ENCODE results near the gene RPS6KL1. TPM values are rescaled to one million over a fixed set of nuclear protein-coding genes. Genes with fewer than 3 reads are reported as not detected.

The RPS6KL1 gene
- total RNA-seq, 1 donor from 2014 or later = 6.1 TPM

DNA sequence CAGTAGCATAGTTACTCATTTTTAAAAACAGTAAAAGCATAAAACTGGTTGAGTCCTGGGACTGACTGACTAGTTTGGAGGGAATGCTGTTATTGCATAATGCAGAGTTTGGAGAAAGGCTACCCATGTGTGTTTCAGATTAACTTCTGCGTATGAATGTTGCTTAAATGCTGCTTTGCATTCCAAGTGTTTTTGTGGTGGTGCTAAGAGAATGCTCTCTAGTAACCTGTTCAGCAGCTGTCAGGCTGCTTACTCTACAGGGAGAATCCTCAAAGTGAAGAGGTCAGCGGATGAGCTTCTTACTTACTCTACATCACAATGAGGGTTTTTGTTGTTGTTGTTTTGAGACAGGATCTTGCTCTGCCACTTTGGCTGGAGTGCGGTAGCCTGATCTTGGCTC, 37.1 kb downstream of the RPS6KL1 start:
- DNase-seq (ENCODE audit: low read depth) (peak; percentile 40), FAIRE-seq (no peak)
- no peaks in the 10 kb centered on the region for H3K27me3 ChIP-seq (ENCODE audit: control insufficient read depth, insufficient read depth, low read length)
- peaks cover 4% of the 10 kb centered on the region for H3K36me3 ChIP-seq (ENCODE audit: control insufficient read depth, insufficient read depth, low read length)
- TF ChIP-seq, protein P1, sequence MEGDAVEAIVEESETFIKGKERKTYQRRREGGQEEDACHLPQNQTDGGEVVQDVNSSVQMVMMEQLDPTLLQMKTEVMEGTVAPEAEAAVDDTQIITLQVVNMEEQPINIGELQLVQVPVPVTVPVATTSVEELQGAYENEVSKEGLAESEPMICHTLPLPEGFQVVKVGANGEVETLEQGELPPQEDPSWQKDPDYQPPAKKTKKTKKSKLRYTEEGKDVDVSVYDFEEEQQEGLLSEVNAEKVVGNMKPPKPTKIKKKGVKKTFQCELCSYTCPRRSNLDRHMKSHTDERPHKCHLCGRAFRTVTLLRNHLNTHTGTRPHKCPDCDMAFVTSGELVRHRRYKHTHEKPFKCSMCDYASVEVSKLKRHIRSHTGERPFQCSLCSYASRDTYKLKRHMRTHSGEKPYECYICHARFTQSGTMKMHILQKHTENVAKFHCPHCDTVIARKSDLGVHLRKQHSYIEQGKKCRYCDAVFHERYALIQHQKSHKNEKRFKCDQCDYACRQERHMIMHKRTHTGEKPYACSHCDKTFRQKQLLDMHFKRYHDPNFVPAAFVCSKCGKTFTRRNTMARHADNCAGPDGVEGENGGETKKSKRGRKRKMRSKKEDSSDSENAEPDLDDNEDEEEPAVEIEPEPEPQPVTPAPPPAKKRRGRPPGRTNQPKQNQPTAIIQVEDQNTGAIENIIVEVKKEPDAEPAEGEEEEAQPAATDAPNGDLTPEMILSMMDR (IDR thresholded peaks at IDR 0.05; ENCODE audit: insufficient read depth, low read length, severe bottlenecking) = no peak
- no peak overlapping the region for H3K4me3 ChIP-seq (ENCODE audit: low read depth, low read length)

DNA sequence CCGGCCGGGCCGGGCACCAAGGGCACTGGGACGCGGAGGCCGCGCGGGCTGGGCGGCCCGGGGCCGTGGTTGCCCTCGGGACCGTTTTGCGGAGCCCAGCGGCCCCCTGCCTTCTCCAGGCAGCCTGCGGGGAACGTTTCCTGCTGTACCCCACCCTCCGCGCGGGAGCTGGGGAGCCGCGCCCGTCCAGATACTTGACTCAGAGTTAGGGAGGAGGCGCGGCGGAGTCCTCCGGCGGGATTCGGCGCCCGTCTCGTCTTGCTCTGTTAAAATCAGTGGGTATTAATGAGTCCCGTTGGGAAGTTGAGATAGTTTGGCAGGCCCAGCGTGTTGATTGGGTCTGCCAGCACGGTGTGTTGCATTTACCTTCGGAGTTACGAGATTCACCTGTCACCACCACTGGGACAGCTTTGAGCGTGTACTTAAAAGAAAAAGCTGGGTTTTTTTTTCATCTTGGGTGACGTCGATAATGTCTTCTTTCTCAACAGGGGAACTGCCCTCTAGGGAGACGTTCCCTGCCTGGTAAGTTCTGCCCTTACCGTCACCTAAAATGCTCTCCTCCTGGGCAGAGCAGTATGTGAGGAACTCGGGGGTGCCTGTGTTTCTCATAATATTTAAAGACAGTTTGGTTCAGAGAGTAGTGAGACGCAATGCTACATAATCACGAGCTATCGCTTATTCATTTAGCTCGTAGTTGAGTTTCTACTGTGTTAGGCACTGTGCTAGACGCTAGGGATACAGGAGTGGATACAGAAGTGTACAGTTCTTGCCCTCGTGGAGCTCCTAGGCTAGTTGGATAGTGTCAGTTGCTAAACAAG, 40.7 kb downstream of the RPS6KL1 start:
- FAIRE-seq (no peak), DNase-seq (ENCODE audit: low read depth) (peak; percentile 58)
- H3K27me3 ChIP-seq (ENCODE audit: control insufficient read depth, insufficient read depth, low read length) = no peaks in the 10 kb centered on the region
- H3K4me3 ChIP-seq (ENCODE audit: low read depth, low read length) = peak overlapping the region; percentile 62
- peaks cover 2% of the 10 kb centered on the region for H3K36me3 ChIP-seq (ENCODE audit: control insufficient read depth, insufficient read depth, low read length)
- TF ChIP-seq, protein P1 (IDR thresholded peaks at IDR 0.05; ENCODE audit: insufficient read depth, low read length, severe bottlenecking) = no peak

DNA sequence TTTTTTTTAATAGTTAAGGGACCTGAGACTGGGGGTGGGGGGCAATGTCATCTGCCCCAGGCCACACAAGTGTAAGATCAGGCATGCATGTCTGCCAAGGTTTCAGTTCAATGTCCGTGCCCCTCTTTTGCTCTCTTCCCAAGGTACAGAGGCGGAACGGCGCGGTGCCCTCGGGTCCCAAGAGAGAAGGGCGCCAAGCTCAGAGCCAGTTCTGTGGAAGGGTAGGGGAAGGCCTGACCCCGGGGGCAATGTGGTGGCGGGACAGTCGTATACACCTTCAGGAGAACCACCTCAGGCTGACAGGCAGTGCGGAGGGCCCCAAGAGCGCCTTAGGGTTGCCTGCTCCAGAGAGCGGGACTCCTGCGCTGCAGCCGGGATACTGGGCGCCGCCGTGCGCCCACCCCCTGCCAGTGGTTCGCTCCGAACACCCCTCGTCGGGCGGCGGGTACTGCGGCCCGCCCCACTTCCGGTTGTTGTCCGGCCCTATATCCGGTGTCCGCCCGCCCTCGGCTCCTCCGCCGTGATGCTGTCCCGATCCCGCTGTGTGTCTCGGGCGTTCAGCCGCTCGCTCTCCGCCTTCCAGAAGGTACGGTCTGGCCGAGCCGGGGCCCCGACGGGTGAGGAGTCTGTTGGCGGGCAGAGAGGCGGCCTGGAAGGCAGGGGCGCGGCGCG, 41.5 kb downstream of the RPS6KL1 start, which contains the start of gene DLST:
DLST (plus strand) TSS at position 486 of the 672 bp plus-strand sequence; CDS start at position 524, 38 bp downstream.
- no peak for FAIRE-seq
- H3K4me3 ChIP-seq (ENCODE audit: low read depth, low read length) = peak within 1 kb of the TSS; percentile 62
- TF ChIP-seq, protein P1 (IDR thresholded peaks at IDR 0.05; ENCODE audit: insufficient read depth, low read length, severe bottlenecking) = peak; percentile 4
- DNase-seq (ENCODE audit: low read depth) = peak; percentile 61
- H3K27me3 ChIP-seq (ENCODE audit: control insufficient read depth, insufficient read depth, low read length) = no peaks in the 10 kb centered on the region
- H3K36me3 ChIP-seq (ENCODE audit: control insufficient read depth, insufficient read depth, low read length) = peaks cover 2% of the 10 kb centered on the region

DNA sequence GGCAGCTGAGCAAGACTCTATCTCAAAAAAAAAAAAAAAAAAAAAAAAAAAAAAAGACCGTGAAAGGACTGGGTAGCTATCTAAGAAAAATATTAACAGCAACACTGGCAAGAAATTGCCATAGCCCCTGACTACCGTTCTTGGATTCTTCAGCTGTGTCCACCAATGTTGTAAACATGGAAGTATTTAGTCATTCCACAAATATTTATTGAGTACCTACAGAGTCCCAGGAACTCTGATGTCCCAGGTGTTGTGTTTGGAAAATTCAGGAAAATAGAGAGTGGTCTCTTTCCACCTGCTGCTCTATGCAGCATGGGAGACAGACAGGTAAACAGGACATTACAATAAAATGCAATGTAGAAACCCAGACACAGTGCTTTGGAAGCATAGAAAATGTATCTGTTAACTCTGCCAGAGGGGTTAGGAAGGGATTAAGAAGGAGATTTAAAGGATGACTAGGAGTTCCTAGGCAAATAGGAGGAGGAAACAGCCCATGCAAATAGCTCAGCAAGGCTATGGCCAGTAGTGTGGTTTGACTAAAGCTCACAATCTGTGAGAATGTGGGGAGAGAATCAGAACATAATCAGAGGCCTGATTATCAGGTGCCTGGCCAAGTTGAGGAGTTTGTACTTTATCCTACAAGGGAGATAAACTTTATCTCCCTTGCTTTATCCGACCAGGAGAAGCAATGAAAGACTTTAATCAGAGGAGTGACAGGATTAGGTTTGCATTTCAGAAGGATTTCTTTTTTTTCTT, 43.5 kb downstream of the RPS6KL1 start:
- FAIRE-seq = no peak
- DNase-seq (ENCODE audit: low read depth) = no peak
- peaks cover 1% of the 10 kb centered on the region for H3K27me3 ChIP-seq (ENCODE audit: control insufficient read depth, insufficient read depth, low read length)
- TF ChIP-seq, protein P1 (IDR thresholded peaks at IDR 0.05; ENCODE audit: insufficient read depth, low read length, severe bottlenecking) = no peak
- no peak overlapping the region for H3K4me3 ChIP-seq (ENCODE audit: low read depth, low read length)
- peaks cover 1% of the 10 kb centered on the region for H3K36me3 ChIP-seq (ENCODE audit: control insufficient read depth, insufficient read depth, low read length)

DNA sequence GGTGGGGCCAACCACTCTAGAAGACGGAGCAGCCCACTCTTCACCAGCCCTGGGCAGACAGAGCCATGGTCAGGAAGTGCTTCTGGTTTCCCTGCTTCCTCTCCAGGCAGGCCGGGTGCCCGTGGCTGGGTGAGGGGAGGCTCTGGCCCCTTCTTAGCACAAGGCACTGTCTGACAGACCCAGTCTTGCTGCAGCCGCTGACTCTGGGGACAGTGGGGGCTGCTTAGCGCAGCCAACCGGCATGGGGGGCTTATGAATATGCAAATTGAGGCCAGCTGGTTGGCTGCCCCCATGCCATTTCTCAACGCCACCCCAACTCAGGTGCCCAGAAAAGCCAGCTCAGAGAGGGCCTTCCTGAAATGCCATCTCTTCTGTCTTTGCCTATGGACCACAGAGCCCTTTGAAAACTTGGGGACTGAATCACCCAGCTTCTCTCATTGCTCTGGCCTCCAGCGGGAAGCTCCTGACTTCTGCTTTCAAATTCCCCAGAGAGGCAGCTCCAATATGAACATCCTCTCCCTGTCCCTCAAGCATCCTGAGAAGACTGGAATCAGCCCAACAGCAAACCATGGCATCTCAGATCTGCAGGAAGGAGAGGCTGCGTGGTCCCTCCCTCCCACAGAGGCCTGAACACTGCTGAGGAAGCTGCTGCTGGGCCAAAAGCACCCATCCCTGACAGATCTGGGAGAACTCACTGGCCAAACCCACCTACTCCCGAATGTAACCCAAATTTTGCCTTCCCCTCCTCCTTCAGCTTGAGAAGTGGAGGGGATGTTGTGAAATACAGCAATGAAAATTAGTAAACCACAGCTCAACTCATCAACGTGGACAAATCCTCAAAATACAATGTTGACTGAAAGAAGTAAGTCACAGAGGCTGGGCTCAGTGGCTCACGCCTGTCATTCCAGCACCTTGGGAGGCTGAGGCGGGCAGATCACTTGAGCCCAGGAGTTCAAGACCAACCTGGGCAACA, 46.8 kb downstream of the RPS6KL1 start, which contains the start of gene PROX2:
PROX2 (minus strand) TSS at position 205 of the 973 bp plus-strand sequence. CDS start 12,311 bp downstream, outside the sequence.
- Histone ChIP-seq H3K36me3 (ENCODE audit: control insufficient read depth, insufficient read depth, low read length) (no peaks in the 10 kb centered on the region), H3K27me3 (ENCODE audit: control insufficient read depth, insufficient read depth, low read length) (peaks cover 3% of the 10 kb centered on the region), H3K4me3 (ENCODE audit: low read depth, low read length) (no peak within 1 kb of the TSS)
- no peak for DNase-seq (ENCODE audit: low read depth)
- TF ChIP-seq, protein P1 (IDR thresholded peaks at IDR 0.05; ENCODE audit: insufficient read depth, low read length, severe bottlenecking) = no peak
- no peak for FAIRE-seq
